HG03139 (cell line): Measurements from ENCODE around the gene NINJ1.

ENCODE experiments used
- ATAC-seq: cut with Tn5 transposase; IDR thresholded peaks from one replicate; pipeline ENCODE4 v1.9.1; 2021; ENCODE audit not compliant: unreplicated experiment

Gene NINJ1

DNA sequence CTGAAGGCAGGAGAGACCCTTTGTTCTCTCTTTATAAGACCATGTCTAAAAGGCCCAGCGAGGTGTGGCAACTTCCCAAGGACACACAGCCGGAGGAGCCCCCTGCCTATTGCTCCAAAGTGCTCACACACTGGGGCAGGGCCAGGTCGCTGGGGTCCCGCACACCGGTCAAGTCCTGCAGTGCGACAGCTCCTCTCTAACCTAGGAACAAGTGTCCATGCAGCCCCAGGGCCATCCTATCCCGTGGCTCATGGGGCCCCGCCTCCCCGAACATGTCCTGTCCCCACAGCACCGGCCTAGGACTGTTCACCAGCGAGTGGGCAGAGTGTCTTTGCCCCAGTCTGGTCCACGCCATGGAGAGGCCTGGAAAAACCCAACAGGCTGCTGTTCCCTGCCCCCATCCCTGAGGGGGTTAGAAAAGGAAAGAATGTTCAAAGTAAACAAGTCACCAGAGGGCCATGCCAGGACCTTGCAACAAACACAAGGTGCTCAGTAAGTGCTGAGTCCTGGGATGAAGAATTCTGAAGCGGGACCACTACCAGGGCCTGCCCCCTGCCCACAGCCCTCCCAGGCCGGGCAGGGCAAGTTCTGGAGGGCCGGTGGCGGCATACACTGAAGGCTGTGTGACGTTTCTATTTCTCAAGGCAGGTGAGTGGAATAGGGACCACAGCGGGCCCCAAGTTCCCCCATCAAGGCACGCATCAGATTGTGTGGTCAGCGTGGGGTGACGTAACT lies 938 bp downstream of the NINJ1 start:
- no peak for ATAC-seq

DNA sequence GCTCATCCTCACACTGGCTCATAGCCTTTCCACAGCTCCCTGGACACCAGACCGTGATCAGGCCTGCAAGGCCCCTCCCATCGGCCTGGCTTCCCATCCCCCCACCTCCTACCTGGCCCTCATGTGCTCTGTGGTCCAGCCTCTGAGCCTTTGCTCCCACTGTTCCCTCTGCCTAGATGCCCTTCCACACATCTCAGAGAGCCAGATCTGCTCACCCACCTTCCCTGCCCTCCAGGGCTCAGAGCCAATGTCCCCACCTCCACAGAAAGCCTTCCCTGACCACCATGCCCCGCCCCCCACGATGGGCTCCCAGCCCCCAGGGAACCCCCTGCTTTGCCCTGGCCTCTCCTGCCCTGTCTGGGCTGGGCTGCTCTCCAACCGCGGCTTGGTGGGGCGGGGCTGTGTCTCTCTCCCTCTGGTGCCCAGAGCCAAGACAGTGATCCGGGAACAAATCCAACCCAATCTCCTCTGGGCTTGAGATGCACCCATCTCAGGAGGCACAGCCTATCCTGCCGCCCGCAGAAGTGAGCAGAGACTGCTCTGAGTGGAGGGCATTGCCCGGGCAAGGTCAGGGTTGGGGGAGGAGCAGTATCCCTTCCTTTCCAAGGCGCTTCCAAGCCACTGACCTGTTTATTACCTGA lies 1.6 kb downstream of the NINJ1 start:
- ATAC-seq, result no peak

DNA sequence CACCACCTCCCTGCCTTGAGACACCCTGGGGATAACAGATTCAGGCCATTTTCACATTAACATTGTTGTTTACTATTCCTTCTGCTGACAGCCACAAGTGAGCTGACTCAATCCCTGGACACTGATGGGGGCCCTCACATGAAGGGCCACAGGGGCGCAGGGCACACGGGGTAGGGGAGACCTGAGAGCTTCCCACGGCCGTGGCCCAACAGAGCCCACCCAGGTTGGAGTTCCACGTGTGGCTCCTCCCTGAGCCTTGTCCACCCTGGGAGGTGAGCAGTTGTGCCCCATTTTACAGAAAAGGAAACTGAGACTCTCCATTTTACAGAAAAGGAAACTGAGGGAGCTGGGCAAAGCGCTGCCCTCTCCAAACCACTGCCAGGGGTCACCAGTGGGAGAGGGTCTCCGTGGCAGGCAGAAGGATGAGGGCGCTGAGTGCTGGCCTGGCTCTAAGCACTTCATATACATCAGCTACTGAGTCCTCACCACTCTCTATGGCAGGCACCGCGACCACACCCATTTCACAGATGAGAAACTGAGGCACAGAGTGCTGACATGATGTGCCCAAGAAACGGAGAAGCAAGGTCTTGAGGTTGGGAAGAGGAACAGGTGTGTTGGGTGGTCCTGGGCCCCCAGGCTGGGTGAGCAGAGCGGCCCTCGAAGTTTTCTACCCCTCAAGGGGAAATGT lies 2.3 kb downstream of the NINJ1 start:
- no peak for ATAC-seq

DNA sequence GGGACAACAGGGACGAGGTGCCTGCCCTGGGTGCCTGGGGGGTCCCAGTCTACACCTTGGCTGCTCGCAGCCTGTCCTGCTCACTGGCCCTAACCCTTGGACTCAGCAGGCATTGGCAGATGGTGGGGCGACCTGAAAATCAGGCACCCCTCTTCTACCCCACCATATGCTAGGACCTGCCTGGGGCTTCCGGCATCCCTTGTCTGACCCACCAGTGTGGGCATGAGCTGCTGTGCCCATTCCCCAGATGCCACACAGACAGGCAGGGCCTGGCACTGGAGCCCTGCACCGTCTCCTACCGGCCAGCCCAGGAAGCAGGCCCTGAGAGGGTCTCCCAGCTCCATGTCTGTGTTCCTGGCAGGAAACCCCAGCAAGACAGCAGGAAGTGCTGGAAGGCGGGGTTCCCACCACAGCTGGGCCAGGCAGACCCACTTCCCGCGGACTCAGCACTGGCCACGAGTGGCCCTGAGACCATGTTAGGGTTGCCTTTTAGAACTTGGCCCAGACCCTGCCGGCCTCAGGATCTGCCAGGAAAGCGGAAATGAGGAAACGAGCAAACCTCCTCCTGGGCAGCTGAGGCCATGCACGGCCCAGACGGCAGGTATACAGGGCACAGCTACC lies 3.1 kb downstream of the NINJ1 start:
- ATAC-seq, result no peak

DNA sequence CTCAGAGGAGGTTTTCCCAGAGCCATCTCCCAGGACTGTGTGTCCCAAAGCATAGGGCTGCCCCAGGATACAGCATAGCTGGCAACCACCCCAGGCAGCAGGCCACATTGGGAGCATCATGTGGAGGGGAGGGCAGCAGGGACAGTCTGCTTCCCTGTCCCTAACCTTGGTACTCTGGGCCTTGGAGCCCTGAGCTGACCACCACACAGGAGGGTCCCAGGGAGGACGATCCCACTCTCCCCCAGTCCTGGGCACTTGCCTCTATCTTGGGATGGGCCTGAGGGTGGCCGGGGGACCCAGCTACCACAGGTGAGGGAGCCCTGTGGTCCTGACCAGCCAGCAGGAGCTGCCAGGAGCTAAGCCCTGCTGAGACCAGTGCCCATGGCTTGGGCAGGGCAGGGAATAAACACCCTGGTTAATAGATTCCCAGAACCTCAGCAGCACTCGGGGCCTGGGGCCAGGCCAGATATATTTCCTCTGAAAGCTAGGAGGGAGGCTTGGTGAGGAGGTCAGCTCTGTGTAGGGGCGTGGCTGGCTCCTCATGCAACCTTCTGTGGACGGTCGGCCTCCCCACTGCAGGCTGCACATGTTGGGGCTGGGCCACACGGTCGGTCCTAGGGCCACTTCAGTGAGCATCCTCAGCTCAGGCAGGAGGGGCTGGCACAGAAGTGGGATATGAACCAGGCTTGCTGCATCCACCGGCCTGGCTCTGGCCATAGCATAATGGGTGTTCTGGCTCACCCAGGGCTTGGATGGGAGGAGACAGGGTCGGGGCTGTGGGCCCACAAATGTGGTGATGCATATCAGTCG lies 4.2 kb downstream of the NINJ1 start:
- no peak for ATAC-seq

DNA sequence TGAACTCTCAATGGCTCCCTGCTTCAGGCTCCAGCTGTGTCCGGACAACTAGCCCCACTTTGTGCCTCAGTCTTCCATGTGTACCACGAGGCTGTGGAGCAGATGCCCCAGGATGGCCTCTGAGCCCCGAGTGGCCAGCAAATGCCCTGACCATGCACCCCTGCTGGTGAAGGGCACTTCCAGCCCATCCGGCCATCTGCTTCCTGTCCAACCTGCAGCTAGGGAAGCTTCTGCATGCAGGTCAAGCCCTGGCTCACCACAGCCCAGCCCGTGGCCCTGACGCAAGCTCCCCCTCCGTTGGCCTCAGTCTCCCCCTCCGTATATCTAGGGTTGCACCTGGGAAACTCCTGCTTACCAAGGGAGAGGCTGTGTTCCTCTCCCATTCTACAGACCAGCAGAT lies 4.8 kb downstream of the NINJ1 start:
- ATAC-seq, result no peak

DNA sequence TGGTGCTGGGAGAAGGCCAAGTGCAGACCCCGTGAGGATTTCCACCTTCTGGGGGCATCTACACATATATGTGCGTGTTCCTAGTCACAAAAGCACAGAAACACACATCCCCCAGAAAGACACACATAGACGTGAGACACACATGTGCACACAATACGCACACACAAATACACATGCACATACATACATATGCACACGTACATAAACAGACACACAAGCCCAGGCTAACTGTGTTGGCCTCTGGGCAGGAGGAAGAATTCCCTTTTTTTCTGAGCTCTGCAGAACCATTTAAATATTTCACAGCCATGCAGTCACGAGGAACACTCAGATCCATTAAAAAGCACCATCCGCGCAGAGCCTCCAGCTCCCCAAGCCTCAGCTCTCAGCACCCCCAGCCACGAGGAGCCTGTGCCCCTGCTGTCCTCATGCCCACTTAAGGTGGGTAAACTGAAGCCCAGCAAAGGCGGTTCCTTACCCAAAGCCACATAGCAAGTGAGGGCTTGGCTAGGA lies 5.3 kb downstream of the NINJ1 start:
- ATAC-seq, result no peak

DNA sequence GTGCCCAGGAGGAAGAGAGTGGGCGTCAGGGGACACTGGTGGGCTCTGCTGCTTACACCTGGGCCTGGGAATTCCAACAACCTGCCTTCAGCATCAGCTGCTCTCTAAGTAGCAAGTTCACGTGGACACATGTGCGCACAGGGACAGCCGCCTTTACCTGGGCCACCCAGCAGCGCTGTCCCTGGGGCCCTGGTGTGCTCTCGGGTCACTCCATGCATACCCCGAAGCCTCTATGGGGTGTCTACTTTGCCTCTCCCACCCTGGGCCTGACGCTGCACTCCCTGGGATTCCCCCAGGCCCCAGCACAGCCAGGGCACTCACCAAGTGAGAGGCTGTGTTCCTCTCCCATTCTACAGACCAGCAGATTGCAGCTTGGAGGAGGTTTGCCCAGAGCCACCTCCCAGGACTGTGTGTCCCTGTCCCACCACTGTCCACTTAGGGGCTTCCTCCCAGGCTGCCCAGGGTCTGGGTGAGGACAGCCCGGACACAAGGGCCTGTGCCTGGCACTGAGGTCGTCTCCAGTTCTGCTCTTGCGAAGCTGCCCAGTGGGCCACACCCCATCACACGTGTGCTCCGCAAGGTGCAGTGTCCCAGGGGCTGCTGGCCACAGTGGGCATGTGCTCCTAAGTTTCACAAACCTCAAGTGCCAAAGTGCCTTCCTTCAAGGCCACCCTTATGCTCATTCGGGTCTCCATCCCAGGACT lies 5.9 kb downstream of the NINJ1 start:
- no peak for ATAC-seq

DNA sequence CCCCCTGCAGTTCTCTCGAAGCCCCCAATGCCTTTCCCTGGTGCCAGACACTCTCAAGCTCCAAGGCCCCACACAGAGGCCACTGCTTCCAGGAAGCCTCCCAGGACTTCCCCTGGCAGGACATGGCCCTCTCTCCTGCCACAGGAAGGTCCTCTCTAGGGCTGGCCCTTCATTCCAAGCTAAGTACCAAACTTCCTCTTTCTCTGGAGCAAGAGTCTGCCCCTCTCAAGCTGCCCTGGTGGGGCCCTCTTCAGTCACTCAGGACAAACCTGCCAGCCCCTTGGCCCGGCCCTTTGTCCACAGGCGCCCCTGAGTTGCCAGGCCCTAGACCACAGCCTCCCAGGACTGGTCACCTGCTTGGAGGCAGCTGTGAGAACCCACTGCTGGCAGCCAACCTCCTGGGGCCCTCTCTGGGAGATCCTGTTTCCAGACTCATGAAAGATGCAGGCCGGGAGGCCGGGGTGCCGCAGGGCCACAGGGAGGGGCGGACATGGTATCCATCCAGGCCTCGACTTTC lies 6.6 kb downstream of the NINJ1 start:
- no peak for ATAC-seq

DNA sequence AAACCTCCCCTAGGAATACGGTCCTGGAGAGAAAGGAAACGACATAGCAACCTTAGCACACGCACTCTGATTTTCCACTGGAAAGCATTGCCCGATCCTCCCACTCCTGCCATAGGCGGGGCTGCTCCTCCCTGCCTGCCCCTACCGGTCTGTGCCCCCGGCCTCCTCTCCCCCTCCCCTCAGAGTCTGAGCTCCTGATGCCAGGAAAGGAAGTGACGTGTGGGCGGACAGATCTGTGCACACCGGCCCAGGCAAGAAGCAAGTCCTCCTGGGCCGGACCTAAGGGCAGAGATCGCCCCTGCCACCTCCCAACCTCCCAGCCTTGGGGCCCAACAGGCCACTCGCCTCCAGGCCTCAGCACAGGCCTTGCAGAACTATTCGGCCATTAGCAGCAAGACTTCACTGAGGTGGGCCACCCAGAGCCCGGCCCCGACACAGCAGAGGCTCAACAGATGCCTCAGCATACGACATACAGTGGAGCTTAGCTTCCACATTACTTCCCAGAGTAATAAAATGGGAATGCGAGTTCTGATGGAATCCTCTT lies 7.2 kb downstream of the NINJ1 start:
- ATAC-seq, result no peak

DNA sequence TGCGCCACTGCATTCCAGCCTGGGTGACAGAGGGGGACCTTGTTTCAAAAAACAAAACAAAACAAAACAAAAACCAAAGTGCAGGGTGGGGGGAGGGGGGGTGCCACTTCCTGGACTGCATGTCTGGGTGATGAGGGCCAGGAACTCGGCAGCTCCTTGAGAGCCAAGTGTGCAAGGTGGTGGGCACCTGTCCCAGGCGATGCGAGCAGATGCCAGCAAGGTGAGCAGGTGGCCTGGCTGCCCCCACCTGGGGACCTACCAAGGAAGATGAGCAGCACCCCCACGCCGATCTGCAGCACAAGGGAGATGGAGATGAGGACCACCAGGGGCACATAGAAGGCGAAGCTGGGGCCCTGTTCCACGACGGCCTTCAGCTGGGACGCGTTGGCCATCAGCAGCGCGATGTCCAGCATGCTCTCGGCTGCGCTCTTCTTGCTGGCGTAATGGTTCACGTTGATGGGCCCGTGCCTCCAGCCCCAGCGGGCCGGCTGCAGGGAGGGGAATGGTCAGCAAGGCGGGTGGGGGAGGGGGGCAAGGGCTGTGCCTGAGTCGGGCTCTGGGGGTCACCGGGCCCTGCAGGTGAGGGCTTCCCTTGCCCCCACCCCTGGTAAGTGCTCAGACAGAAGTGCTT lies 7.8 kb downstream of the NINJ1 start:
- no peak for ATAC-seq

DNA sequence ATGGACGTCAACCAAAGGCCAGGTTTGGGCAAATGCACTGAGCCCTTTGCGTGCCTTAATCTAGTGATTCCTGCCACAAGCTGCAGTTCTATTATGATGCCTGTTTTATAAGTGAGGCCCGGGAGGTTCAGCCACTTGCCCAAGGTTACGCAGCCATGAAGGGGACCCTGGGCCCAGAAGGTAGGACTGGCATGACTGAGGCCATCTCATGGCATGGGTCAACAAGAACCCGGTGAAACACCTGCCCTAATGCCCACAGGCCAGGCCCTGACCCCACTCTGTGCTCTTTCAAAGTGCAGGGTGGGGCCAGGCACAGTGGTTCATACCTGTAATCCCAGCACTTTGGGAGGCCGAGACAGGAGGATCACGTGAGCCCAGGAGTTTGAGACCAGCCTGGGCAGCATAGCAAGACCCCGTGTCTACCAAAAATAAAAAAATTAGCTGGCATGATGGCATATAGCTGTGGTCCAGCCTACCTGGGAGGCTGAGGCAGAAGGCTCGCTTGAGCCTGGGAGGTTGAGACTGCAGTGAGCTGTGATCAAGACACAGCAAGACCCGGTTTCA lies 8.6 kb downstream of the NINJ1 start:
- ATAC-seq, result no peak

DNA sequence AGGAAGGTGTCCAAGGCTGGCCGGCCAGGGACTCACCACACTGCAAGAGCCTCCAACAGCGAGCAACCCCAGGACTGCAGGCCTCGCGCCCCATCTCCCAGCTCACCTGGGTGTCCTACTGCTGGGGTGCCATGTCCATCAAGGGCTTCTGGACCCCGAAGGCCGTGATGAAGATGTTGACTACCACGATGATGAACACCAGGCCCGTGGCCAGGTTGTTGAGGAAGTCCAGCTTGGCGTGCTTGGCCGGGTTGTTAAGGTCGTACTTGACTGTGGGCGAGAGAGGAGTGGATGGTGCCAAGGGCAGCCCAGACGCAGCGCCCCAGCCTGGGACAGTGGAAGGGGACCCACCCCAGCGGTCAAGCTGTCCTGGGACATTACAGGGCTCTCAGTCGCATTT lies 9.3 kb downstream of the NINJ1 start:
- ATAC-seq, result no peak

DNA sequence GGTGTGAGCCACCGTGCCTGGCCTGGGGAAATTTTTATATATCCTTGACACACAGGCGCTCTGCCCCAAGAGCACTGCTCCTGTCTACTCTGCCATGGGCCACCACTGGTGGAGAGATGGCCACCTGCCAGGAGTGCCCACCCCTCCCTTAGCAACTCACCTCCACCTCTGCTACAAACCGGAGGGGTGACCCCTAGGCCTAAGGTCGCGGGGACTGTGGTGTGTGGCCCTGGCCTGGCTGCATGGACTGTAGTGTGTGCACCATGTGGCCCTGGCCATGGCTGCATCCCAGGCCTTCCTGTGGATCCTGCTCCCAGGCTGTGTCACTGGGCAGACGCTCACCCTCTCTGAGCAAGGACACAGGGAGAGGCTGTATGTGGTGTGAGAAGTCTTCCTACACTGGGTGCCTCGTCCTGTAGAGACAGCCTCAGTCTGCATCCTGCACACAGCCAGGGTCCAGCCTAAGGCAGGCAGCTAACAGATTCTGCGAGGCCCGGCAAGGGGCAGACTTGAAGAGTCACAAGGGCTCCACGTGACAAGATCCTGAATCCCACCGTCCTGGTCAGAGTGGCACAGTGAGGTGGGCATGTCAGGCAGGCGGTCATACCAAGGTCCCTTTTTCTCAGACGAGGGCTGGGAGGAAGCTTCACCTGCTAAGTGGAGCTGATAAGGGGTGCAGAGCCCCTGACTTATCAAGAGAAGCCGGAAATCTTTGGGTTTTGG lies 10.3 kb downstream of the NINJ1 start:
- ATAC-seq, result no peak

DNA sequence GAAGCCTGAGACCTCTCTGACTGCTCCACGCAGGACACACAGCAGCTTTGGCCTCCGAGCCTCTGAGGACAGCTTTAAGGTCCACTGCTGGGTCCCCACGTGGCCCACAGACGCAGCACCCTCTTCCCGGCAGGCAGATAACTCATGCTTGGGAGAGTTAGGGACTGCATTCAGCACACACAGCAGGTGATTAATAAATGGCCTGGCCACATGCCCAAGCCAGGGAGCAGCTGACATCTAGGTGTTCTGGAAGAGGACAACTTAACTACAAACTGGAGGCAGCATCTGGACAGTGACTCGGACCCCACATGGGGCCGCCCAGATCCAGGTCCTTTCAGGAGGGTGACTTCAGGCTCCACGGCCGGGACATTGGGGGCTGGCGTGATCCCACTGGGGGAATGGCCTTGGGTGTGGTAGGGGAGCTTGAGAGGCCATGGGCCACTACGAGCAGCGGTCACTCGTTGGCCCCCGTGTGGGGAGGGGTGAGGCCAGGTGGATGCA lies 11.3 kb downstream of the NINJ1 start:
- no peak for ATAC-seq

DNA sequence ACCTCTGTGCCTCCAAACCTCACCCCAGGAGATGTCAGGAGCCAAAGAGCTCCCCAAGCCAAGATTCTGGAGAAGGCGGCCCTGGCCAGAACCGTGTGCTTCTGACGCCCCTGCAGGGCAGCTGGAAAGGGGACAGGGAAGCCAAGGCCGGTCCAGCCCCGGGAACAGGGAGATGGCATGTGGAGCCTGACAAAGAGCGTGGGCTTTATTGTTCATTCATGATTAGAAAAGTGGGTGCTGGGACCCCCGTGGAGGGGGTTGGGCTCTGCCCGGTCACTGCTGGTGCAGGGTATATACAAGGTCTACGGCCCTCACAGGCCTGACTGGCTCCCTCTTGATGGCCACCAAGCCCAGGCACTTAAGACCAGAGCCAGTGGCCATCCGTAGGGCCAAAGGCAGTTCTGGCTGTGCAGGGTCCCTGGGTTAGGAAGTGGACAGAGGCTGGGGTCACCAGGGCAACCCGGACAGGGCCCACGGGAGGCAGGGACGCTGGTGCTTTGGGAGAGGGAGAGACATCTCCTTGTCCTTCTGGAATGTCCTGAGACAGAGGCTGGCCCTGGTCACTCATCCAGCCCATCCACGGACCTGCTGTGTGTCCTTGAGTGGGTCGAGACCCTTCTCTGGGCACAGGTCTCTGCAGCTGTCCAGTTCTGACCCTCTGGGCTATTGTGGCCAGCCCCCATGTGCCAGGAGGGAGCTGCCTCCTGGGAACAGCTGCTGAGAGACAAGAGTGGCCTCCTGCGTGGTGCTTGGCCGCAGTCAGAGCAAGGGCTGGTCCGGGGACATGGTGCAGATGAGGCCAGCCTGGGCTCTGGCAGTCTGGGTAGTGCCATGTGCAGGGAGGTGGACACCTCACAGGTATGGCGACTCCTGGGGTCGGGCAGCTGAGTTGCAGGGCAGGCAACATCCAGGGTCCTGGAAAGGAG lies 12.5 kb downstream of the NINJ1 start:
- no peak for ATAC-seq

DNA sequence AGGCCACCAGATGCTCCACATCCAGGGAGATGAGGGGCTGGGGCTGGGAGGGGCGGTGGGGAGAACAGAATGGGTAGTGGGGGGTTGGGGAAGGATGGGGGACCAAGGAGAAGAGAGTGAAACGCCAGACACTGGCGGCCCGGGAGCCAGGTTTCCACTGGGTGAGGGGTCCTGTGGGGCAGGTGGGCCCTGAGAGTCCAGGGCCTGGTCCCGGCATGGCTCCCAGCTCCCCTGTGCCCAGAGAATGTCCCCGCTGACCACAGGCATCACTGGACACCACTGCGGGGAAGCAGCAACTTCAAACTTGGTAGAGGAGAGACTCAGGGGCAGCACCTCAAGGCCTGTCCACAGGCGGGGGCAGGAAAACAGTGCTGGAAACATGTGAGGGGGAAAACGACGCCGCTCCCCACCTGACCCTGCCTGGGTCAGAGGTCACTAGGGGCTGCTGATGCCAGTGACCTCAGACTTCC lies 13.2 kb downstream of the NINJ1 start:
- ATAC-seq, result no peak
